CD4-positive, alpha-beta T cell treated with Interleukin-4 for 4 hours (primary cell): ENCODE data around the gene REX1BD.
"Not testable (repeated sequence)": the region's sequence is repeated elsewhere in the genome, so short reads cannot be mapped to it uniquely, and the experiment has no call there.

Experiments used
- DNase-seq: peaks from one replicate; pipeline ENCODE4 v3.0.0-alpha.2; 2020

The REX1BD gene

GRCh38 chr19:18588611-18589379, at the start of gene REX1BD:
TSS of gene REX1BD (plus strand) at chr19:18588798. CDS start at chr19:18588802, 4 bp downstream.
- peak; percentile 92 for DNase-seq

- no peak for DNase-seq
Measured at GRCh38 chr19:18539372-18539771, 49.2 kb upstream of the REX1BD start.

GRCh38 chr19:18540200-18540599, 48.4 kb upstream of the REX1BD start:
- DNase-seq: not testable (repeated sequence)

GRCh38 chr19:18541258-18541991, 47.2 kb upstream of the REX1BD start:
- DNase-seq: no peak

- no peak for DNase-seq
Measured at GRCh38 chr19:18541992-18542940, 46.3 kb upstream of the REX1BD start.

DNA sequence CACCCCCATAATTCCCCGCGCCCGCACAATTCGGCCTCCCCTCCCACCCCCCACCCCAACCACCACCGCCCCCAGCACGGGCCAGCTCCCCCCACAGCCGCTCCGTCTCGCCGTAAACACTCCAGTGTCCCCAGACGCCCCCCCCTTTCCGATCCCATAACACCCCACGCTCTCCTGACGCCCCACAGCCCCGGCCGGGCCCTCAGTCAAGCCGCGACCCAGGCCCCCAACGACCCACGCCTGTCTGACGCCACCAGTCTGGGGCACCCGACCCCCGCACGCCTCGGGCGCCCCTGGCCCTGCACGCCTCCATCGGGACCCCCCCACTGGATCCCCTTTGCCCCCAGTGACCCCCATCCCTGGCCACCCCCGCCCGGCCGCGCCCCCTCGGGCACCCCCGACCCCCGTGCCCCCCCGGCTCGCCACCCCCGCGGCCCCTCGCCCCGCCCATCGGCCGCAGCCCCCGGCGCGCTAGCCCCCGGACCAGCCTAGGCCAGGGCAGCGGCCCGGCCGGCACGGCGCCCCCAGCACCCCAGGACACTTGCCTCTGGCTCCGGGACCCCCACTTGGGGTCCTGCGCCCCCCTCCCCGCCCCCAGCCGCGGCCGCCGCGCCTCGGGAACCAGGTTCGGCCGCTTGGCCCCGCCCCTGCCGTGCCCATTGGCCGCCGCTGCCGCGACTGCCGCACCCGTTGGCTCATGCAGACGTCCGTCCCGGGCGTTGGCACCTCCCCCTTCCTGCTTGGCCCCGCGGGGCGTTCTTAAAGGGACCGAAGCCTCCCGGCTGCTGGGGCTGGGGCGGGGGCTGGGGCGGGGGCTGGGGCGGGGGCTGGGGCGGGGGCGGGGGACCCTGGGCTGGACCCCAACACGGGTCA, 45.4 kb upstream of the REX1BD start, which contains the start of gene FKBP8:
FKBP8 (minus strand) TSS at position 633 of the 873 bp plus-strand sequence. CDS start 1,603 bp downstream, outside the sequence.
- peak; percentile 90 for DNase-seq

DNA sequence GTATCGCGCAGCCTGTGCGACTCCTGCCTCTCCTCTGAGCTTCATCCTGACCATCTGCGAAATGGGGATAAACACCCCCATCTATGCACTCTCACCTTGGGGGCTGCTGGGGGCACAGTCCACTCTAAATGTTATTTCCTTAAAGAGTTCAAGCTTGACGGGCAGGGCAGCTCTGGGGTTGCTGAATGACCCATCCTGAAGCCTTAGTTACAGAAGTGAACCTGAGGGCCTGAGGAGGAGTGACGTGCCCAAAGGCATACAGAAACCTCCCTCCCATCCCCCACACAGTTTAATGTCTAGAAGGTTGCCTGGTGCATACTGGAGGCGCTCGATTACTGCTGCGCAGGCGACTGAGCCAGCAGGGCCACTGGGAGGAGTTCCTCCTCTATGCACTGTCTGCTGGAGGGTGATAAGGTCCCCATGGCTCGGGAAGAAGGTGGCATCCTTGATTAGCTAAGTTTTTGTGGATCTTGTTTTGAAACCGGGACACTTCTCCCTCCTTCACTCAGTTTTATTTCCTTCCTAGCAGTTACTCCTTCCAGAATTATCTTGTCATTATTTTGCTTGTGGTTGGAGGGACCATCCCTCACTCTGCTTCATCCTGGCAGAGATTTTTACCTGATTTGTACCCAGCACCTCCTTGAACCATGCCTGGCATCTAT, 44.7 kb upstream of the REX1BD start:
- peak; percentile 88 for DNase-seq

GRCh38 chr19:18551631-18552030, 37.0 kb upstream of the REX1BD start:
- DNase-seq: no peak

- DNase-seq: peak; percentile 99
Measured at GRCh38 chr19:18557411-18558201, 31.0 kb upstream of the REX1BD start, which contains the start of gene KXD1. TSS of gene KXD1 (plus strand) at chr19:18557870. CDS start at chr19:18562057, 4,187 bp downstream.

GRCh38 chr19:18558202-18558555, 30.4 kb upstream of the REX1BD start:
- no peak for DNase-seq

DNA sequence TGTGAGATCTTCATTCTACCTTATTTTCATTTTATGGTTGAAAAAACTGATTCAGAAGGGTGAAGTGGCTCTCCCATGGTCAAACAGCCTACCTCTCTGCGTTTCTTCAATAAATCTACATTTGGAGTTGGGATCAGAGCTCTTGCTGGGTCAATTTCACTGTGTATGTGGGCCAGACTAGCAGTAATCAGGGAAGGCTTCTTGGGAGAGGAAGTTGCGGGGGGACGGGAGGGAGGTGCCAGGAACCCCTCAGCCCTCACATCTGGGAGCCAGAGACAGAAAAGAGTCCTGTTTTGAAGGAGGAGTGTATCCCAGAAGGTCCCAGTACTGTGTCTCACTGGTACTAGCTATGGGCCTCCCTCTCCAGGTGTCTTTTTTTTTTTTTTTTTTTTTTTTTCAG, 30.0 kb upstream of the REX1BD start:
- DNase-seq: no peak

- DNase-seq: no peak
Measured at GRCh38 chr19:18559685-18560084, 28.9 kb upstream of the REX1BD start.

DNA sequence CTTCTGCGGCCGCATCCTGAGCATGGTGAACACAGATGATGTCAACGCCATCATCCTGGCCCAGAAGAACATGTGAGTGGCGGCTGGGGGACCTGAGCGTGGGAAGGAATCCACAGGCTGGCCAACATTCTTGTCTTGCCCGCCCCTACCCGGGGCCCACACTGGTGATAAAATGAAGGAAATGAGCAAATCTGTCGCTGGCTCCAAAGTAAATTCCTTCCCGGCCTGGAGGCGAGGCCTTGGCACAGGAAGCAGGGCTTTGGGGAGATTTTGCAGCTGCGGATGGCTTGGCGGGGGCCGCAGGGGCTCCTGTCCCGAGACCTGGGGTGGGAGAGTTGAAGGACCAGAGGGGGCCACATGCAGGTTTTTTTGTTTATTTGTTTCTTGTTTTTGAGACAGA, 26.5 kb upstream of the REX1BD start:
- no peak for DNase-seq

DNA sequence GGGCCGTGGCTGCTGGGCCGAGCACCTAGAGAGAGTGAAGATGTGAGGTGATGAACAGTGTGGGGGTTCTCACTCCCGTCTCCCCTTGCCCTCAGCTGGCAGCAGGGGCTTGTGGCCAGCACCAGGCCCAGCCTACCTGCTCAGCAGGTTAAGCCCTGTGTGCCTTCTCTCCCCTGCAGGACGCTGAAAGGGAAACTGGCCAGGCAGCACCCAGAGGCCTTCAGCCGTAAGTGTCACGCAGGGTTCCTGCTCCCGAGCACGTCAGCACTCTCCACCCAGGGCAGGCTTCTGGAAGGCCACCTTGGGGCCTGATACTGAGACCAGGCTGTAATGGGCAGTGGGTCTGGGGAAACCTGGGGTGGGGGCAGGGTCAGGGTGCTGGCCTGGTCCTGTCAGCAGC, 21.6 kb upstream of the REX1BD start:
- DNase-seq: no peak

- no peak for DNase-seq
Measured at GRCh38 chr19:18568367-18568766, 20.2 kb upstream of the REX1BD start.

- peak; percentile 98 for DNase-seq
Measured at GRCh38 chr19:18571564-18572344, 16.8 kb upstream of the REX1BD start, which contains the start of gene UBA52. TSS of gene UBA52 (plus strand) at chr19:18571857. CDS start at chr19:18573301, 1,444 bp downstream.

GRCh38 chr19:18574691-18575291, 13.8 kb upstream of the REX1BD start:
- DNase-seq: no peak

- DNase-seq: no peak
Measured at GRCh38 chr19:18576383-18576782, 12.2 kb upstream of the REX1BD start.

GRCh38 chr19:18577365-18577914, 11.2 kb upstream of the REX1BD start:
- no peak for DNase-seq
